ES-I3 (cell line): Measurements from ENCODE around the gene EIF2AK3.
"Not testable (repeated sequence)": the region's sequence is repeated elsewhere in the genome, so short reads cannot be mapped to it uniquely, and the experiment has no call there.

Source experiments
- H3K36me3 ChIP-seq: 2 replicates; pipeline ENCODE4 v1.6.1; 2013; ENCODE audit warnings: mild to moderate bottlenecking, low read length, control low read depth, moderate library complexity; ENCODE audit not compliant: insufficient read depth
- H3K4me1 ChIP-seq: 2 replicates; pipeline ENCODE4 v1.6.1; 2013; ENCODE audit warnings: mild to moderate bottlenecking, control low read depth, low read length; ENCODE audit not compliant: insufficient read depth
- H3K9ac ChIP-seq: 2 replicates; pipeline ENCODE4 v1.6.1; 2013; ENCODE audit warnings: low read depth, mild to moderate bottlenecking, low read length, moderate library complexity
- H3K9me3 ChIP-seq: 2 replicates; pipeline ENCODE4 v1.6.1; 2013; ENCODE audit warnings: mild to moderate bottlenecking, low read length, moderate library complexity; ENCODE audit not compliant: control insufficient read depth, insufficient read depth

Gene EIF2AK3

DNA sequence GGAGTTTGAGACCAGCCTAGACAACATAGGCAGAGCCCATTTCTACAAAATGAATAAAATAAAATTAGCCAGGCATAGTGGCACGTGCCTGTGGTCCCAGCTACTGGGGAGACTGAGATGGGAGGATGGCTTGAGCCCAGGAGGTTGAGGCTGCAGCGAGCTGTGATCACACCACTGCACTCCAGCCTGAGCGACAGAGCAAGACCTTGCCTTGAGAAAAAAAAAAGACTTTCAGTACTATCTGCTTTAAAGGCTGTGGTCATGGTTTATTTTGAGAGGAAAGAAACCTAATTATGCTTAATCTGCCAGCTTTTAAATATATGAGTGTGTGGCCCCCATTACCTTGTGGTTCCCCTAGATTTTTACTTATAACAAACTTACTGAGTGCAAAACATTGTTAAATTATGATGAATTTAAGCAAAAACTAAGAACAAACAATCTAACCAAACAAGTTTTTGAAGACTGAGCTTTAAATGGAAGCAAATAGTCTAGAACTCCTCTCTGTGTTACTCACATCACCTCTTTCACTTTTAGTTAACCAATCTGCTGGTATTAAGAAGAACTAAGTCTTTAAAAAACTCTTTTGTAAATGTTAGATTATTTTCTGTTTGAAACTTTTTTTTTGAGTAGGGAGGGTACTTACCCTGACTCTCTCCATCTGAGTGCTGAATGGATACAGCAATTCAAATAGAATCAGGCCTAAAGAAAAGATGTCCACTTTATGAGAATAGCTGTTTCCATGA, 65.4 kb downstream of the EIF2AK3 start:
- no peak overlapping the region for H3K9ac ChIP-seq
- peaks cover 4% of the 10 kb centered on the region; the same call in 1 of the 2 replicates for H3K36me3 ChIP-seq
- H3K9me3 ChIP-seq: no peaks in the 10 kb centered on the region
- H3K4me1 ChIP-seq: peaks cover 8% of the 10 kb centered on the region; the same call in 1 of the 2 replicates

DNA sequence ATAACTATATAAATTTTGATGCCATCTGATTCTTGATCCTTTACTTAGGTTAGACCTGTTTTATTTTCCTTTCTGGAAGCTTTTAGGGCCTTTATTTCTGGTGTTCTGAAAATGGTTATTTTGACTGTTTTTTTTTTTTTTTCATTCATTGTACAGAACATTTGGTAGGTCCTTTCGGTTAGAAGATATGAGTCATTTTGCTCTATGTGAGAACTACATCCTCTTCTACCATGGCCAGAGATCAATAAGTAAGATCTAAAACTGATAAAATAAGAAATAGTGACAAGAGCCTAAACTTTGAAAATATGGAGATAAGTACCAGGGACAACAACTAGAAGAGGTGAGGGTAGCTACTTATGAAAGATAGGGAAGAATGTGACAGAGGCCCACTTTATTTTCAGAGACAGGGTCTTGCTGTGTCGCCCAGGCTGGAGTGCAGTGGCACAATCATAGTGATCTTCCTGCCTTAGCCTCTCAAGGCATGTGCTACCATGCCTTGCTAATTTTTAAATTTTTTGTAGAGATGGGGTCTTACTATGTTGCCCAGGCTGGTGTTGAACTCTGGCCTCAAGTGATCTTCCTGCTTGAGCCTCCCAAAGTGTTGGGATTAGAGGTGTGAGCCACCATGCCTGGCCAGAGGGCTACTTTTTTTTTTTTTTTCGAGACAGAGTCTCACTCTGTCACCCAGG, 66.5 kb downstream of the EIF2AK3 start:
- Histone ChIP-seq H3K36me3 (peaks cover 4% of the 10 kb centered on the region; the same call in 1 of the 2 replicates), H3K4me1 (peaks cover 8% of the 10 kb centered on the region; the same call in 1 of the 2 replicates), H3K9me3 (no peaks in the 10 kb centered on the region), H3K9ac (no peak overlapping the region)

GRCh38 chr2:88557290-88557689, 70.0 kb downstream of the EIF2AK3 start:
- peaks cover 4% of the 10 kb centered on the region; the same call in 1 of the 2 replicates for H3K36me3 ChIP-seq
- no peaks in the 10 kb centered on the region for H3K9me3 ChIP-seq
- H3K4me1 ChIP-seq: no peaks in the 10 kb centered on the region
- no peak overlapping the region for H3K9ac ChIP-seq

DNA sequence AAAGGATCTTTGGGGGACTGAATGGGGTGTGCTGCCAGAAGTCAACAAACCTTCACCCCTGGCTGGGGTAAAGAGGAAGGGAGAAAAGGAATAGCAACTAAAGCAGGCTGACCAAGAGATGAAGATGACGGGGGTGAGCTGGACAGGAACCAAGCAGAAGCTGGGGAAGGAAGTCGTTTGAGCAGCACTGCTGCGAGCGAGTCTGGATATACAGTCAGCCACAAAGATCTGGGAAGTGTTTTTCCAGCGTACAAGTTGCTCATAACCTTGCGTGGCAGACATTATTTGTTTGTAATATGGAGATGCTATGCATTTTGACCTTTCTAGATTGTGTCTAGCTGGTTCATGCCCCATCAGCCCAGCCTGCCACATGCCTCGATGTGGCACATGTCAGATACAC, 71.2 kb downstream of the EIF2AK3 start:
- H3K4me1 ChIP-seq: no peaks in the 10 kb centered on the region
- H3K9ac ChIP-seq: no peak overlapping the region
- H3K9me3 ChIP-seq: no peaks in the 10 kb centered on the region
- H3K36me3 ChIP-seq: peaks cover 4% of the 10 kb centered on the region; the same call in 1 of the 2 replicates

- H3K9ac ChIP-seq: no peak overlapping the region
- H3K4me1 ChIP-seq: peaks cover 8% of the 10 kb centered on the region
These were observed 73.1 kb downstream of the EIF2AK3 start for GRCh38 chr2:88554189-88554588.

GRCh38 chr2:88549616-88550292, 77.5 kb downstream of the EIF2AK3 start:
- H3K4me1 ChIP-seq: peaks cover 8% of the 10 kb centered on the region
- H3K9ac ChIP-seq: peak overlapping the region; percentile 60
- H3K9me3 ChIP-seq: no peaks in the 10 kb centered on the region

More at GRCh38 chr2:88554189-88554588, 73.1 kb downstream of the EIF2AK3 start:
- Histone ChIP-seq H3K9me3 (no peaks in the 10 kb centered on the region), H3K36me3 (peaks cover 4% of the 10 kb centered on the region; the same call in 1 of the 2 replicates)

DNA sequence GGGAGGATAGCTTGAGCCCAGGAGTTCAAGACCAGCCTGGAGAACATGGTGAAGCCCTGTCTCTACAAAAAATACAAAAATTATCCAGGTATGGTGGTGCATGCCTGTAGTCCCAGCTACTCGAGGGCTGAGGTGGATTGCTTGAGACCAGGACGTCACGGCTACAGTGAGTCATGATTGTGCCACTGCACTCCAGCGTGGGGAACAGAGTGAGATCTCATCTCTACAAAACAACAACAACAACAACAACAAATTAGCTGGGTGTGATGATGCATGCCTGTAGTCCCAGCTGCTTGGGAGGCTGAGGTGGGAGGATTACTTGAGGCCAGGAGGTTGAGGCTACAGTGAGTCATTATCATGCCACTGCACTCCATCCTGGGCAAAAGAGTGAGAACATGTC, 81.0 kb downstream of the EIF2AK3 start:
- not testable (repeated sequence) for H3K36me3 ChIP-seq, H3K9me3 ChIP-seq, H3K9ac ChIP-seq, H3K4me1 ChIP-seq

More at GRCh38 chr2:88549616-88550292, 77.5 kb downstream of the EIF2AK3 start:
- H3K36me3 ChIP-seq: no peaks in the 10 kb centered on the region

DNA sequence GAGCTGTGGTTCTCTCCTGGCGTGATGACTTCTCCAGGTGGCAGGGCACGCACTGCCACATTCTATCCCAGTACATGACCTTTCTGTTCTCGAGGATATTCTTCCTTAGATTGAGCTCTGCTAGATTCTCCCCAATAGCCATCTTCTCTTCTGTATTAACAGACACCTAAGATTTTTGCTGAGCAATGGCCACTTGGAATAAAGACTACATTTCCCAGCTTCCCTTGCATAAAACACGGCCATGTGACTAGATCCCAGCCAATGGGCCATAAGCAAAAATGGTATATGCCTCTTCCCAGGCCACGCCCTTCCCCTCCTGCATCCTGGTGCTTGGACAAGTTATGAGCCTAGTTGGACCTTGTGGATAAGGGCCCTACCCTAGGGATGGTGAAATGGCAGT, 82.1 kb downstream of the EIF2AK3 start:
- H3K36me3 ChIP-seq: peaks cover 6% of the 10 kb centered on the region; the same call in 1 of the 2 replicates
- H3K9me3 ChIP-seq: no peaks in the 10 kb centered on the region; the same call in 1 of the 2 replicates
- no peak overlapping the region for H3K9ac ChIP-seq
- H3K4me1 ChIP-seq: peaks cover under 1% of the 10 kb centered on the region

- Histone ChIP-seq H3K9me3 (no peaks in the 10 kb centered on the region; the same call in 1 of the 2 replicates), H3K9ac (no peak overlapping the region), H3K36me3 (peaks cover 6% of the 10 kb centered on the region; the same call in 1 of the 2 replicates), H3K4me1 (no peaks in the 10 kb centered on the region)
These were observed 83.7 kb downstream of the EIF2AK3 start for GRCh38 chr2:88543541-88544057.

GRCh38 chr2:88542668-88543067, 84.6 kb downstream of the EIF2AK3 start:
- H3K4me1 ChIP-seq: peaks cover 7% of the 10 kb centered on the region; the same call in 1 of the 2 replicates
- H3K9ac ChIP-seq: no peak overlapping the region
- H3K9me3 ChIP-seq: no peaks in the 10 kb centered on the region; the same call in 1 of the 2 replicates
- peaks cover 6% of the 10 kb centered on the region; the same call in 1 of the 2 replicates for H3K36me3 ChIP-seq

GRCh38 chr2:88540346-88540745, 86.9 kb downstream of the EIF2AK3 start:
- Histone ChIP-seq H3K4me1 (peaks cover 14% of the 10 kb centered on the region; the same call in 1 of the 2 replicates), H3K9me3 (no peaks in the 10 kb centered on the region; the same call in 1 of the 2 replicates), H3K9ac (no peak overlapping the region), H3K36me3 (peaks cover 6% of the 10 kb centered on the region; the same call in 1 of the 2 replicates)

DNA sequence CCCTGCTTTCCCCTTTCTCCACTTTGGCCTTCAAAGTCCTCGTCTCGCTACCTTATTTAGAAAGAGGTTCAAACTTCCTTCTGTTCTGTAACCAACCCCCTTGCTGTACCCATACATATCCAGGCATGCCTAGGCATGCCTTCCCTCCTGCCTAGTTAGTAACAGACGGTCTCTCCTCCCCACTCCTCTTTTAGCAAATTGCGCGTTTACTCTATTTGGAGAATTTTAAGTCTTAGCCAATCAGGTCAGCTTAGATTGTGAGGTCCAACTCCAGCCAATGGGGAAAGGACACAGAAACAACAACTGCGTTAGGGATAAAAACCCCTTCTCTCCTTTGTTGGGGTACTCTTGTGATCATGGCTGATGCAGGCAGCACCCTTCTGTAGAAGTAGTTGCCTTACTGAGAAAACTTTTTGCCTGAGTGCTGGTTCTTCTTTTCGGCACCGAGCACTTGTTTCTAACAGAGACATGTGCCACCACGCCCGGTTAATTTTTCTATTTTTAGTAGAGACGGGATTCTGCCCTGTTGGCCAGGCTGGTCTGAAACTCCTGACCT, 88.8 kb downstream of the EIF2AK3 start:
- no peak overlapping the region for H3K9ac ChIP-seq
- H3K9me3 ChIP-seq: no peaks in the 10 kb centered on the region; the same call in 1 of the 2 replicates
- H3K4me1 ChIP-seq: peaks cover 14% of the 10 kb centered on the region; the same call in 1 of the 2 replicates
- H3K36me3 ChIP-seq: peaks cover 6% of the 10 kb centered on the region; the same call in 1 of the 2 replicates

DNA sequence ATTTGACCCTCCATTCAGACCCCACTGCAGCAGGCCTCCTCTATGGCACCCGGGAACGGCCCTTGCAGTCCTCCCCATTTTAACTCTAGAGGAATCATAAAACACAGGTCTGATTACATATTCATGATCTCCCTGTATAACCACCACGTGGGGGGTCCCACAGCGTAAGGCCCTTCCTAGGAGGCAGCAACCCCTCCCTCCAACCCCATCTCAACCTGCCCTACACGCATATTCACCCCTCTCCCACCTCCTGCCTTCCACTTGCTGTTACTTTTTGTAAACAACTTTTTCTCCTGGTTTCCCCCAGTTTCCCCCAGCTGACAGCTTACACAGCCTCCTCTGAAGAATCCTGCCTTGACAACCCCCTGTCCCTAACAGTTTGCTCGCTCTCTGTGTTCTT, 89.6 kb downstream of the EIF2AK3 start:
- Histone ChIP-seq H3K36me3 (peaks cover 6% of the 10 kb centered on the region; the same call in 1 of the 2 replicates), H3K9ac (no peak overlapping the region), H3K9me3 (no peaks in the 10 kb centered on the region; the same call in 1 of the 2 replicates), H3K4me1 (peaks cover 14% of the 10 kb centered on the region; the same call in 1 of the 2 replicates)
